Upper lobe of right lung (tissue), 1 donor: ENCODE results near the gene GMDS. TPM values are rescaled to one million over a fixed set of nuclear protein-coding genes. Genes with fewer than 3 reads are reported as not detected.

Source experiments
- ATAC-seq: fragments of 200-7000 bp; cut with Tn5 transposase; one replicate; pipeline ENCODE4 v1.9.1; 2020; ENCODE audit warnings: mild to moderate bottlenecking, moderate library complexity
- DNase-seq: peaks from one replicate; pipeline ENCODE4 v3.0.0-alpha.2; 2020
- H3K27ac ChIP-seq: fragments of 200-600 bp; one replicate; pipeline ENCODE4 v1.8.0; 2022
- H3K27me3 ChIP-seq: fragments of 200-600 bp; one replicate; pipeline ENCODE4 v1.8.0; 2022; ENCODE audit warnings: mild to moderate bottlenecking
- H3K36me3 ChIP-seq: fragments of 200-600 bp; one replicate; pipeline ENCODE4 v1.8.0; 2022
- H3K4me1 ChIP-seq: fragments of 200-600 bp; one replicate; pipeline ENCODE4 v1.8.0; 2022
- H3K4me3 ChIP-seq: fragments of 200-600 bp; one replicate; pipeline ENCODE4 v1.8.0; 2022; ENCODE audit warnings: mild to moderate bottlenecking
- H3K9me3 ChIP-seq: fragments of 200-600 bp; one replicate; pipeline ENCODE4 v1.8.0; 2022
- intact Hi-C: fragments of 100-400 bp; cut with DNase I; formaldehyde crosslinking; loops from one replicate; pipeline ENCODE4 v1.11.0; 2022
- total RNA-seq: library from RNA; stranded (reverse); fragmentation: NEBNext Ultra II Directional; extraction: Animal tissue kit (Norgen Biotek cat#: 25700); gene quantifications from one replicate; pipeline ENCODE4 v1.2.1, GENCODE V29; 2021
- TF ChIP-seq, protein P1 (sequence below): fragments of 200-600 bp; IDR thresholded peaks from one replicate; pipeline ENCODE4 v1.8.0; 2022; ENCODE audit warnings: antibody characterized with exemption
- donor health status: DM: no; HTN: yes; CAD: no; lungs with severe emphysema.

Gene GMDS
- total RNA-seq, 1 donor from 2014 or later, result 12.2 TPM

DNA sequence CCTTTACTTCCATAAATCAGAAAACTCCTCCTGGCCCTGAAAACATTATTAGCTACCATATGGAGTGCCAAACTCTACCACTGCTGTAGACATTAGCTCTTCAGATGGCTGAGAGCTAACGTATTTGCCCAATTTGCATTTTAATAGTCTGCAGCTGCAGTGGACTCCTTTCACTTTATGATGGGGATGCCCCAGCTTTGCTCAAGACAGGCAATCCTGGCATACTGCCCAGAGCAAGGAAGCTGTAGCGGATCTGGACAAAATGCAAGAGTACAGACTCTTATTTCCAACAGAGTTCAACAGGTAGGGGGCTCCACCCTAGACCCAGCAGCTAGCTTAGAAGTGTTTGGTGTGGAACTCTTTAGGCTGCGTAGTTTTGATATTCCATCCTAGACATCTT, 389.0 kb downstream of the GMDS start:
- TF ChIP-seq, protein P1, sequence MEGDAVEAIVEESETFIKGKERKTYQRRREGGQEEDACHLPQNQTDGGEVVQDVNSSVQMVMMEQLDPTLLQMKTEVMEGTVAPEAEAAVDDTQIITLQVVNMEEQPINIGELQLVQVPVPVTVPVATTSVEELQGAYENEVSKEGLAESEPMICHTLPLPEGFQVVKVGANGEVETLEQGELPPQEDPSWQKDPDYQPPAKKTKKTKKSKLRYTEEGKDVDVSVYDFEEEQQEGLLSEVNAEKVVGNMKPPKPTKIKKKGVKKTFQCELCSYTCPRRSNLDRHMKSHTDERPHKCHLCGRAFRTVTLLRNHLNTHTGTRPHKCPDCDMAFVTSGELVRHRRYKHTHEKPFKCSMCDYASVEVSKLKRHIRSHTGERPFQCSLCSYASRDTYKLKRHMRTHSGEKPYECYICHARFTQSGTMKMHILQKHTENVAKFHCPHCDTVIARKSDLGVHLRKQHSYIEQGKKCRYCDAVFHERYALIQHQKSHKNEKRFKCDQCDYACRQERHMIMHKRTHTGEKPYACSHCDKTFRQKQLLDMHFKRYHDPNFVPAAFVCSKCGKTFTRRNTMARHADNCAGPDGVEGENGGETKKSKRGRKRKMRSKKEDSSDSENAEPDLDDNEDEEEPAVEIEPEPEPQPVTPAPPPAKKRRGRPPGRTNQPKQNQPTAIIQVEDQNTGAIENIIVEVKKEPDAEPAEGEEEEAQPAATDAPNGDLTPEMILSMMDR, result no peak
- Histone ChIP-seq H3K27me3 (no peaks in the 10 kb centered on the region), H3K9me3 (no peaks in the 10 kb centered on the region), H3K4me3 (no peak overlapping the region), H3K36me3 (no peaks in the 10 kb centered on the region), H3K27ac (no peak overlapping the region), H3K4me1 (no peaks in the 10 kb centered on the region)
- ATAC-seq (no peak), DNase-seq (no peak)
- intact Hi-C loops, result no loop called here

DNA sequence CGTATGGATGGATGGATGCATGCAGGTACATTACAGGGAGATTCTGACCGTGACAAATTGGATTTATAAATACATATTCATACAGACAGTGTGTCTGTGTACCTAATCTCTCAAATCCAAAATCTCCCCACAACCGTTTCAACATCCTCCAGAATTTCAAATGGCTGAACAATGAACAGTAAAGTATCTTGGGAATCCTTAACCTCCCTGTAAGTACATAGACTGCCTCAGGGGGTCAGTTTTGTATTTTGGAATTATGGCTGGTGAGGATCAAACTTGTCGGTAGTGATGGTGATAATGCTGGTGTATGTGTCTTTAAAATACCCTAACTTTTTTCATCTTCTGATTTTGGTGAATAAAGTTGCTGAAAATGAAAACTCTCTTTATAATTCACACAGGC, 389.5 kb downstream of the GMDS start:
- TF ChIP-seq, protein P1, result no peak
- H3K27me3 ChIP-seq, result no peaks in the 10 kb centered on the region
- no peaks in the 10 kb centered on the region for H3K4me1 ChIP-seq
- no peak overlapping the region for H3K27ac ChIP-seq
- H3K36me3 ChIP-seq, result no peaks in the 10 kb centered on the region
- H3K4me3 ChIP-seq, result no peak overlapping the region
- DNase-seq (no peak), ATAC-seq (no peak)
- H3K9me3 ChIP-seq, result no peaks in the 10 kb centered on the region
- intact Hi-C loops, result no loop called here

DNA sequence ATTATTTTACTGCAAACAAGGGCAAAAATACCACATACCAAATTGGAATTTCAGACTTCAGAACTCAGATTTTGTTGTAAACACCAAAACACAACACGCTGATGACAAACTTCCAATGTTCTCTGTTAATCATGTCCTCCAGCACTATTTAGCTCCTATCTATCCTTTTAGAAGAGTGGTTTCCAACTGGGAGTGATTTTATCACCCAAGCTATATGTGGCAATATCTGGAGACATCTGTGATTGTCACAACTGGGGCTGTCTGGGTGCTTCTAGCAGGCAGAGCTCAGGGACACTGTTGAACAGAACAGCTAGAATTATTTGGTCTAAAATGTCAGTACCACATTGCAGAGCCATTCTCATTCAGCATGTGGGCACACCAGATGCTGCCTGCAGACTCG, 391.1 kb downstream of the GMDS start:
- Histone ChIP-seq H3K9me3 (no peaks in the 10 kb centered on the region), H3K27ac (no peak overlapping the region), H3K36me3 (no peaks in the 10 kb centered on the region), H3K27me3 (no peaks in the 10 kb centered on the region), H3K4me1 (no peaks in the 10 kb centered on the region), H3K4me3 (no peak overlapping the region)
- TF ChIP-seq, protein P1, result no peak
- ATAC-seq (no peak), DNase-seq (no peak)
- intact Hi-C loops, result no loop called here

DNA sequence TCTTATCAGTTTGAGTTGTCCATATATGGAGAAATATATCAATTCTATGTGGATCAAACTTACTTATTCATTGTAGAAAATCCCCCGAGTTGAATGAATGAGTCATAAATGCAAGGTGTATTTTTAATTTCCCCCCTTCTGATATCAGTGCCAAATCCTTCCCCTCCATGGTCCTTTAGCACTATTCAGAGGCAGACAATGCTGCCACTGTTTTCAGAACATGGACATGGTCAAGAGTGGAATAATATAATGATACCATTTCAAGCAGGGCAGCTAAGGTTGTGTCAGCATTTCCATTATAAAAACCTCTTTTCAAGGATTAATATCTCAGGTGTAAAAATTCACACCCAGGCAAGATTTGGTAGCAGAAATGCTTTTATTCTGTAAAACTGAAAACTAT, 391.6 kb downstream of the GMDS start:
- DNase-seq (no peak), ATAC-seq (no peak)
- H3K4me3 ChIP-seq, result no peak overlapping the region
- no peak overlapping the region for H3K27ac ChIP-seq
- TF ChIP-seq, protein P1, result no peak
- no peaks in the 10 kb centered on the region for H3K9me3 ChIP-seq
- H3K27me3 ChIP-seq, result no peaks in the 10 kb centered on the region
- no peaks in the 10 kb centered on the region for H3K36me3 ChIP-seq
- no peaks in the 10 kb centered on the region for H3K4me1 ChIP-seq
- intact Hi-C loops, result no loop called here

DNA sequence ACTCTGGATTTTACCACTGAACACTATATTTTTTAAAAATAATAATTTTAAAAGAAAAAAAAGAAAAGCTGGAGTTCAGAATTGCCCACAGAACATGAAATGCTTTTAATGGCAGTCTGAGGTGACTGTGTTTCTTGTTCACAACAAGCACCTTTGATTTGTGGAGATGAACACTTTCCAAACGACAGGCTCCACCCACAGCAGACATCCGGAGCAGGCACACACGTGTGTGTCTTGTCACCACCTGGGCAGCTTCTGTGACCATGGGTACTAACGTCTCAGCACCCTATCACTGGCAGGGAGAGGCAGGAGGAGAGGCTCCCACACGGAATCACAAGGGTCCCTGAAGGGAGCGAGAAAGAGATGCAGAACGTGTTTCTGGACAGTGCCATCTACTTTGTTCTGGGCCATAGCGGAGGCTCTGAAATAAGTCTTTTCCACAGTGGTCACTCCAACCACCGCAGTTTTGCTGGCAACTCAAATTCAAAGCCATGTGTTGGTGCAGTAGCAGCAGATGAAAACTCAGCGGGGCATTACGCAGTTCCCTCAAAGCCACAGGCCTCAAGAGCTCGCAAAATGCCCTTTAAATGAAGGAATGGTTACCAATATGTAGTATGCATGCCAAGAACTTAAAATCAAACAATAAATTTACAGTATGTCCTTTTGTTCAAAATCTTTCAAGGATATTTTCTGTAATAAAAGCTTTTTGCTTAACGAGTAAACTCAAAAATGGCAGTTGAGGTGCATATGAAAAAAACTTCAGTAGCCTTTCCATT, 393.5 kb downstream of the GMDS start:
- Histone ChIP-seq H3K27ac (no peak overlapping the region), H3K36me3 (no peaks in the 10 kb centered on the region), H3K4me3 (no peak overlapping the region), H3K9me3 (no peaks in the 10 kb centered on the region), H3K4me1 (no peaks in the 10 kb centered on the region), H3K27me3 (no peaks in the 10 kb centered on the region)
- ATAC-seq, result no peak
- DNase-seq, result no peak
- TF ChIP-seq, protein P1, result no peak
- intact Hi-C loops, result no loop called here

DNA sequence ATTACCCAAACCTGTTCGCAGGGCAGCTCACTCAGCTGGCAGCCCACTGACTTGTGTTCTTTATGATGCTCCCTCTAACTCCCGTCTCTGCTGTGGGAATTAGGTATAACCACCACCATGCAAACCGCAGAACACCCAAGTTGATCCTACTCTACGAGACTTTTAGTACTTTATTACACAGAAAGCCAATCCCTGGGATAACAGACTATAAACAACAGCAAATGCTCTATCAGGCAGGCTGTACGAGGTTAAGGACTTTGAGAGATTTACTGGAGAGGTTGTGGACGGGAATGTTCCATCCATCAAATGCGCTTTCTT, 394.6 kb downstream of the GMDS start:
- Histone ChIP-seq H3K36me3 (no peaks in the 10 kb centered on the region), H3K27me3 (no peaks in the 10 kb centered on the region), H3K4me1 (no peaks in the 10 kb centered on the region), H3K4me3 (no peak overlapping the region), H3K9me3 (no peaks in the 10 kb centered on the region), H3K27ac (no peak overlapping the region)
- ATAC-seq (no peak), DNase-seq (no peak)
- intact Hi-C loops, result no loop called here
- TF ChIP-seq, protein P1, result no peak
